Epithelial cell of umbilical artery (primary cell): ENCODE measurements around the gene TNFRSF14. TPM values are rescaled to one million over a fixed set of nuclear protein-coding genes. Genes with fewer than 3 reads are reported as not detected.

Source experiments
- total RNA-seq: library from RNA; depleted of rRNA; stranded (reverse); fragments of >200 nt; gene quantifications from 2 replicates; pipeline ENCODE4 v1.2.3, GENCODE V29; 2014

TNFRSF14 gene
- total RNA-seq = 13.0 and 26.1 TPM in 2 replicates

DNA sequence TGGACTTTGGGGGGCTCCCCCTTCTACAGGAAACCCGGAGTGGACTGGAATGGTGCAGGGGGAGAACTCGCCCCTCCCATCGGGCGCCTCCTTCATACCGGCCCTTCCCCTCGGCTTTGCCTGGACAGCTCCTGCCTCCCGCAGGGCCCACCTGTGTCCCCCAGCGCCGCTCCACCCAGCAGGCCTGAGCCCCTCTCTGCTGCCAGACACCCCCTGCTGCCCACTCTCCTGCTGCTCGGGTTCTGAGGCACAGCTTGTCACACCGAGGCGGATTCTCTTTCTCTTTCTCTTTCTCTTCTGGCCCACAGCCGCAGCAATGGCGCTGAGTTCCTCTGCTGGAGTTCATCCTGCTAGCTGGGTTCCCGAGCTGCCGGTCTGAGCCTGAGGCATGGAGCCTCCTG is at the start of gene TNFRSF14:
Gene TNFRSF14, plus strand, starts transcription at position 95 of the 401 bp plus-strand sequence. Its CDS starts 294 bp downstream, at position 389.

GRCh38 chr1:2525920-2526823 is 30.0 kb upstream of the TNFRSF14 start, which contains the start of gene PANK4:
Gene PANK4 (minus strand): TSS chr1:2526596. CDS start chr1:2526587, 9 bp downstream.

GRCh38 chr1:2529784-2530512 is 26.2 kb upstream of the TNFRSF14 start, which contains the start of gene HES5:
Gene HES5 (minus strand): TSS chr1:2530263. CDS start chr1:2530164, 99 bp downstream.

DNA sequence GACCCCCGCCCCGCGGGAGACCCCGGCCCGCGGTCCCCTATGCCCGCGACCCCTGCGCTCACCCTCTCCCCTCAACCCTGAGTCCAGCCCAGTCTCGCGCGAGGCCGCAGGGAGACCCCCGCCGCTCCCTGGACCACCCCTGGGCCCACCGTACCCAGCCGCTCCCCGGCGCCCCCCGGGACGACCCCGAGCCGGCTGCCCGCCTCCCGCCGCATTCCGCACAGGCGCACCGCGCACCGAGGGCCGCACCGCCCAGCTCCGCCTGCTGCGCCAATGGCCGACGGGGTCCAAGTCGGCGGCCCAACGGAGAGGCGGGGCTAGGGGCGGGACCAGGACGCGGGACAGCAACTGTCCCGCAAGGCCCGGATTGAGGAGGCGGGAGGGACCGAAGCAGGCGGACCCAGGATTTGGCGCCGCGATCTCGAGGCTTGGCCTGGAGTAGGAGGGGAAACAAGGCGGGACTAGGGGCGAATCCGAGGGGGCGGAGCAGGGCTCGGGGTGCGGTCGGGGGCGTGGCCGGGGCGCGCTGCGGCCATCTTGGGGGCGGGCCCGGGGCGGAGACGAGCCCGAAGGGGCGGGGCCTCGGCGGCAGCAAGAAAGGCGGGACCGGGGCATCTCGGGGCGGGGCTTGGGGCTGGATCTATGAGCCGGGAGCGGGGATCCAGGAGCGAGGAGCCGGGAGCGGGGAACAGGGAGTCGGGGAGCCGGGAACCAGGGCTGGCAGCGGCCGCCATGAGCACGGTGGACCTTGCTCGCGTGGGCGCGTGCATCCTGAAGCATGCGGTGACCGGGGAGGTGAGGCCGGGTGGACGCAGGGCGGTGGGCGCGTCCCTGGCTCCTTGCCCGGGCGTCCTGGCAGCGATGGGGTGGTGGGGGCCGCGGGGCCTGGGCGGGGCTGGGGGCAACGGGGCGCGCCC is 30.2 kb downstream of the TNFRSF14 start, which contains the start of gene PRXL2B:
Gene PRXL2B, plus strand, starts transcription at position 624 of the 917 bp plus-strand sequence. Its CDS starts 109 bp downstream, at position 733.

Other genes starting within 250 kb of the TNFRSF14 start
- gene MORN1, start 164.8 kb upstream of the TNFRSF14 start, total RNA-seq = 4.2 and 6.2 TPM in 2 replicates
- 64.3 and 73.7 TPM in 2 replicates for gene RER1, start 164.5 kb upstream of the TNFRSF14 start, total RNA-seq
- gene PEX10, start 143.8 kb upstream of the TNFRSF14 start, total RNA-seq = 27.4 and 33.1 TPM in 2 replicates
- gene PLCH2, start 80.1 kb upstream of the TNFRSF14 start, total RNA-seq = not detected in 2 replicates
- 22.1 and 22.8 TPM in 2 replicates for gene PANK4, start 29.8 kb upstream of the TNFRSF14 start, total RNA-seq
- gene HES5, start 26.1 kb upstream of the TNFRSF14 start, total RNA-seq = not detected in 2 replicates
- gene PRXL2B, start 30.4 kb downstream of the TNFRSF14 start, total RNA-seq = 24.6 and 31.2 TPM in 2 replicates
- gene MMEL1, start 76.6 kb downstream of the TNFRSF14 start, total RNA-seq = 1.5 and 3.9 TPM in 2 replicates
- under 0.01 and 0.15 TPM in 2 replicates for gene TTC34, start 245.3 kb downstream of the TNFRSF14 start, total RNA-seq